Measurements from ENCODE around the gene NPIPA7. TPM values are rescaled to one million over a fixed set of nuclear protein-coding genes. Genes with fewer than 3 reads are reported as not detected.

Gene NPIPA7
- total RNA-seq, 1 donor from 2014 or later, result 11.9 TPM

Small RNA genes lying within 50 kb of the gene (microRNA-seq; reads per million reads assigned to microRNA genes)
- gene MIR6511A3 (not detected), gene MIR6770-2 (not detected)

Other genes starting within 250 kb of the NPIPA7 start
- gene ABCC6, start 155.6 kb upstream of the NPIPA7 start, total RNA-seq, result 2.6 to 4.2 TPM (median 3.2 TPM) in 3 replicates
- 35.6 to 39.8 TPM (median 35.7 TPM) in 3 replicates for gene NOMO3, start 146.6 kb upstream of the NPIPA7 start, total RNA-seq